Kidney glomerular epithelial cell (primary cell): ENCODE data around the gene SEC11A.
A peak's percentile ranks its signal among the peaks of the same experiment; 100 is the strongest.
"Not testable (repeated sequence)": the region's sequence is repeated elsewhere in the genome, so short reads cannot be mapped to it uniquely, and the experiment has no call there.

Source experiments
- DNase-seq: peaks from one replicate; lab custom pipeline; 2025; lab: John Stamatoyannopoulos, UW

SEC11A gene

GRCh38 chr15:84737005-84737404 is 21.1 kb upstream of the SEC11A start:
- no peak for DNase-seq

GRCh38 chr15:84736375-84736774 is 20.4 kb upstream of the SEC11A start:
- DNase-seq: no peak

- peak; percentile 58 for DNase-seq
Observed at GRCh38 chr15:84735480-84736061, 19.6 kb upstream of the SEC11A start.

GRCh38 chr15:84734794-84735479 is 19.0 kb upstream of the SEC11A start:
- DNase-seq: peak; percentile 93

- peak; percentile 25 for DNase-seq
Observed at GRCh38 chr15:84731774-84732173, 15.8 kb upstream of the SEC11A start.

- no peak for DNase-seq
Observed at GRCh38 chr15:84727429-84727828, 11.5 kb upstream of the SEC11A start.

GRCh38 chr15:84725001-84725491 is 9.1 kb upstream of the SEC11A start:
- DNase-seq: no peak

- DNase-seq: no peak
Observed at GRCh38 chr15:84722628-84723027, 6.7 kb upstream of the SEC11A start.

- no peak for DNase-seq
Observed at GRCh38 chr15:84721371-84721770, 5.4 kb upstream of the SEC11A start.

- DNase-seq: peak; percentile 69
Observed at GRCh38 chr15:84715441-84716035, 401 bp downstream of the SEC11A start.

GRCh38 chr15:84714821-84715220 is 1.1 kb downstream of the SEC11A start:
- DNase-seq: no peak

GRCh38 chr15:84714372-84714771 is 1.6 kb downstream of the SEC11A start:
- no peak for DNase-seq

GRCh38 chr15:84703808-84704207 is 12.1 kb downstream of the SEC11A start:
- no peak for DNase-seq

- no peak for DNase-seq
Observed at GRCh38 chr15:84702961-84703482, 12.9 kb downstream of the SEC11A start.

GRCh38 chr15:84699538-84700191 is 16.3 kb downstream of the SEC11A start:
- DNase-seq: no peak

- DNase-seq: no peak
Observed at GRCh38 chr15:84697236-84697990, 18.5 kb downstream of the SEC11A start.

- DNase-seq: no peak
Observed at GRCh38 chr15:84696757-84697156, 19.2 kb downstream of the SEC11A start.

GRCh38 chr15:84690342-84690741 is 25.6 kb downstream of the SEC11A start:
- no peak for DNase-seq

GRCh38 chr15:84689858-84690257 is 26.1 kb downstream of the SEC11A start:
- no peak for DNase-seq

- not testable (repeated sequence) for DNase-seq
Observed at GRCh38 chr15:84686446-84686845, 29.5 kb downstream of the SEC11A start.

- DNase-seq: no peak
Observed at GRCh38 chr15:84685304-84685703, 30.6 kb downstream of the SEC11A start.

GRCh38 chr15:84684092-84684491 is 31.8 kb downstream of the SEC11A start:
- DNase-seq: peak; percentile 31
